NCI-H524 treated with DMSO at 0.1 percent for 48 hours (cell line): Measurements from ENCODE around the gene ADAMTS4.

Experiments
- DNase-seq: peaks from one replicate; lab custom pipeline; 2025; lab: John Stamatoyannopoulos, UW

ADAMTS4 gene

GRCh38 chr1:161172776-161173376 lies 26.0 kb downstream of the ADAMTS4 start:
- no peak for DNase-seq

DNA sequence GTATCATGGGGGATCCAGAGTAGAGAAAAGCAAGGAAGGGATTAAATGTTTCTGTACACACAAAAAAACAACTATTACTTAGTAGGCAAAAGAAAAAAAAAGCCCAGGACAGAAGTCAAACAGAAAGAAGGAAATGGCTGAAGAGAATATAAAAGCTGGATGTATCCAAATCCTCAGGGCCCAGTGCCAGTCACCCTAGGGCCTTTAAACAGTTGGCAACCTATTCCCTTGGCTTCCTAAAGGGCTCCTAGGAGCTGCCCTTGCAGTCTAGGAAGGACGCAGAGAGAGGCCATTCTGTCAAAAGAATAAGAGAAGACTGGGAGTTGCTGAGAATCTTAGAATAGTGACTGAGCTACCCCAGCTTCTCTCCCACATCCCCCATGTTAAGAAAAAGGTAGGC lies 26.5 kb downstream of the ADAMTS4 start:
- no peak for DNase-seq

DNA sequence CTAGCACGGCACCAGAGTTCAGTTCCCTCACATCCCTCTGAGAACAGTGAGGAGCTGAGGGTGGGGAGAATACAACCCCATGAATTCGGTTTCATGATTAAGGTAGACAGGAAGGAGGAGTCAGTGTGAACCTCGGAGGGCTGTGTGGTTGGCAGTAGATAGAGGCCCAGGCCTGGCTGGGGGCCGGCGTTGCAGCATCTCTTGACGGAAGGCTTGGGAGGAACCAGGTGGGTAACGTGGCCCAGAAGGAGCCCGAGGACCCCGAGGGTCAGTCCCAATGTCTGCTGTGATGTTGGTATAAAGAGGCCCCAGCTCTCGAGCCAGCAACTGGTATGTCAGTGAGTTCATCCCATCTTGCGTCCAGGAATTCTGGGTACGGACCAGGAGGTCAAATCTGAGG lies 27.2 kb downstream of the ADAMTS4 start:
- DNase-seq, result no peak

- DNase-seq, result no peak
Measured at GRCh38 chr1:161171191-161171590, 27.7 kb downstream of the ADAMTS4 start.

DNA sequence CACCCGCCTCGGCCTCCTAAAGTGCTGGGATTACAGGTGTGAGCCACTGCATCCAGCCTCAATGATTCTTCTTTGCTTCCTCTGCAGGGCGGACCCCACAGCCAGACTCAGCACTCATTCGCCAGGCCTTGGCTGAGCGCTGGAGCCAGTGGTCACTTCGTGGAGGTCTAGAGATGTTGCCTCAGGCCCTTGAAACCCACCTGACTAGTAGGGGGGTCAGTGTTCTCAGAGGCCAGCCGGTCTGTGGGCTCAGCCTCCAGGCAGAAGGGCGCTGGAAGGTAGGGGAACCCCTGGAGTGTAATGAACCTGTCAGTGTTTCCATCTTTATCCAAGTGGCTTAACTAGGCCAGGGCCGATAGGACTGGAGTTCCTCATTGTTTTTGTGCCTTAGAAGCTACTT lies 29.9 kb downstream of the ADAMTS4 start:
- DNase-seq, result no peak

GRCh38 chr1:161166669-161167548 lies 31.9 kb downstream of the ADAMTS4 start:
- no peak for DNase-seq

DNA sequence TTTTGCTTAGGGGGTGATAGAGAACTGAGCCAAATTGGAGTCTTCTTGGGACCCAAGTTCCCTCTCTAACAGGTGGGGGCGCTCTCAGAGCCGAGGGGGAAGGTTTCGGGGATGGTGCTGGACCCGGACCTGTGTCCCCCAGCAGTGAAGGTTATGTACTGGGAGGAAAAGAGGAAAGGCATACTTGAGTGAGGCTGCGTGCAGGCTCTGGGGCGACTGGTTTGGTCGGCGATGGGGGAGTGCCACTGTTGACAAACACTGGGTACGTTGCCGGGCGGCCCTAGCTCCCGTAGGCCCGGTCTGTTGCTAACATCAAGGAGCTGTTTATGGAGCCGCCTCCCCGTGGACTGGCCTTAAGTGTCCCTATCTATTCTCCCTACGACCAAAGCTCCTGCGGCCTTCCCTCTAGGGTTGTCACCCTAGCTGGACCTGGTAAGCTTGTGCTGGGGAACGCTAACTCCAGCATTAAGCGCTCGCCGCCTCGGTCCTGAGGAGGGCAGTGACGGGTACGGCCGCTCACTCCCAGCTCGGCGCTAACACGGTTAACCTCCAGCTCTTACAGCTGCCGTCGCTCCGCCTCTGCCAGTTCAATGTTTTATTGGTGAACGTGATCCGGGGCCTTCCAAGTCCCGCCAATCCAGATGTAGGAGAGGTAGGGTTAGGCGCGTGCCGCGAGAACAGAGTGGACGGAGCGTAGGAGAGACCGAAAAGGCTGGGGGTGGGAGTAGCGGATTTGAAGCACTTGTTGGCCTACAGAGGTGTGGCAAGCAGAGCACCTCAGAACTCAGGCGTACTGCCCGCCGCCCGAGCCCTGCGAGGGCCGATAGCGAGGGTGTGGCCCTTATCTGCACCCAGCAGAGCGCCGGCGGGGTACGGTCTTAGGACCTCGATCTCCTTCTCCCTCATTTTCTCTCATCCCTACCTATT lies 32.8 kb downstream of the ADAMTS4 start, which contains the start of gene PPOX:
TSS of gene PPOX (plus strand) at position 685 of the 927 bp plus-strand sequence. CDS start 422 bp downstream, outside the sequence.
- peak; percentile 87 for DNase-seq

DNA sequence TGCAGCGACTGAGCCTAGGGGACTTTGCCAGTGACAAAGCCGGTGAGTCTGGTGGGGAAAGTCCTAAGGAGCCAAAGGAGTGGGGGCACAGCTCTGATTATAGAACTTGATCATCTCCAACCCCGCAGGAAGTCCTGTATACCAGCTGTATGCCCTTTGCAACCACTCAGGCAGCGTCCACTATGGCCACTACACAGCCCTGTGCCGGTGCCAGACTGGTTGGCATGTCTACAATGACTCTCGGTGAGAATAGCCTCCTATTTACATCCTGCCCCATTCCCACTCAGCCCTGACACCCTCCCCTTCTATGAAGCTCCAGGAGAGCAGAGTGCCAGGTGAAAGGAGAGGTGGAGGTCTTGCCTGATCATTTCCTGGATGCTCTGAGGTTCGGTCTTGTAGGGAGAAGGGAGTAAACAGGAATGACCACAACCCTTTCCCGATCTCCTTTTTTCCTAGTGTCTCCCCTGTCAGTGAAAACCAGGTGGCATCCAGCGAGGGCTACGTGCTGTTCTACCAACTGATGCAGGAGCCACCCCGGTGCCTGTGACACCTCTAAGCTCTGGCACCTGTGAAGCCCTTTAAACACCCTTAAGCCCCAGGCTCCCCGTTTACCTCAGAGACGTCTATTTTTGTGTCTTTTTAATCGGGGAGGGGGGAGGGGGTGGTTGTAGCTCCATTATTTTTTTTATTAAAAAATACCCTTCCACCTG lies 33.8 kb downstream of the ADAMTS4 start:
- no peak for DNase-seq

DNA sequence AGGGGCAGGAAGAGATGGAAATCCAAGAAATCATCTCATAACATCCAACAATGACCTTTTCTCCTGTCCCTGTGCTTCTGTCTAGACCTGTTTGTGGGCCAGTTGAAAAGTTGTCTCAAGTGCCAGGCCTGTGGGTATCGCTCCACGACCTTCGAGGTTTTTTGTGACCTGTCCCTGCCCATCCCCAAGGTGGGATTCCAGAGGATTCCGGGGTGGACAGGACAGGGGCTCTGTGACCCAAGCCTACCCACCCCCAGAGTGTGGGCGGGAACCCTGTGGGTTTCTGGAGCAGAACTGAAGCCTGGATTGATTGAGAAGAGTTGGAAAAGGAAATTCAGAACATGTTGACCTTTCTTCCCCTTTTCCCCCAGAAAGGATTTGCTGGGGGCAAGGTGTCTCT lies 35.1 kb downstream of the ADAMTS4 start:
- no peak for DNase-seq

DNA sequence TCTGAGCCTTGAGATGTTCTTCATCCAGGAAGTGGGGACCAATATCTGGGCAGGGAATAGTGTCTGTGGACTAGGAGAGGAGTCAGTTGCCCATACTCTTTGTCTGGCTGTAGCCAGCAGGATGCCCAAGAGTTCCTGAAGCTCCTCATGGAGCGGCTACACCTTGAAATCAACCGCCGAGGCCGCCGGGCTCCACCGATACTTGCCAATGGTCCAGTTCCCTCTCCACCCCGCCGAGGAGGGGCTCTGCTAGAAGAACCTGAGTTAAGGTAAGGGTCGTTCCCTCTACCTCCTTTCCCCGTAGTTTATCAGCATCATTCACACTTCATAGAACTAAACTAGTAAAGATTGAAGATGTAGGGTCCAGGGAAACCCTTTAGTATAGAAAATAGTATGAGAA lies 36.0 kb downstream of the ADAMTS4 start:
- no peak for DNase-seq

- no peak for DNase-seq
Measured at GRCh38 chr1:161162052-161162451, 36.8 kb downstream of the ADAMTS4 start.

- DNase-seq, result no peak
Measured at GRCh38 chr1:161161652-161162051, 37.2 kb downstream of the ADAMTS4 start.

DNA sequence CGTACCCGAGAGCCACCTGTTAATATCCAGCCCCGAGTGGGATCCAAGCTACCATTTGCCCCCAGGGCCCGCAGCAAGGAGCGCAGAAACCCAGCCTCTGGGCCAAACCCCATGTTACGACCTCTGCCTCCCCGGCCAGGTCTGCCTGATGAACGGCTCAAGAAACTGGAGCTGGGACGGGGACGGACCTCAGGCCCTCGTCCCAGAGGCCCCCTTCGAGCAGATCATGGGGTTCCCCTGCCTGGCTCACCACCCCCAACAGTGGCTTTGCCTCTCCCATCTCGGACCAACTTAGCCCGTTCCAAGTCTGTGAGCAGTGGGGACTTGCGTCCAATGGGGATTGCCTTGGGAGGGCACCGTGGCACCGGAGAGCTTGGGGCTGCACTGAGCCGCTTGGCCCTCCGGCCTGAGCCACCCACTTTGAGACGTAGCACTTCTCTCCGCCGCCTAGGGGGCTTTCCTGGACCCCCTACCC lies 38.1 kb downstream of the ADAMTS4 start:
- DNase-seq, result no peak

- DNase-seq, result no peak
Measured at GRCh38 chr1:161159913-161160243, 39.0 kb downstream of the ADAMTS4 start.

DNA sequence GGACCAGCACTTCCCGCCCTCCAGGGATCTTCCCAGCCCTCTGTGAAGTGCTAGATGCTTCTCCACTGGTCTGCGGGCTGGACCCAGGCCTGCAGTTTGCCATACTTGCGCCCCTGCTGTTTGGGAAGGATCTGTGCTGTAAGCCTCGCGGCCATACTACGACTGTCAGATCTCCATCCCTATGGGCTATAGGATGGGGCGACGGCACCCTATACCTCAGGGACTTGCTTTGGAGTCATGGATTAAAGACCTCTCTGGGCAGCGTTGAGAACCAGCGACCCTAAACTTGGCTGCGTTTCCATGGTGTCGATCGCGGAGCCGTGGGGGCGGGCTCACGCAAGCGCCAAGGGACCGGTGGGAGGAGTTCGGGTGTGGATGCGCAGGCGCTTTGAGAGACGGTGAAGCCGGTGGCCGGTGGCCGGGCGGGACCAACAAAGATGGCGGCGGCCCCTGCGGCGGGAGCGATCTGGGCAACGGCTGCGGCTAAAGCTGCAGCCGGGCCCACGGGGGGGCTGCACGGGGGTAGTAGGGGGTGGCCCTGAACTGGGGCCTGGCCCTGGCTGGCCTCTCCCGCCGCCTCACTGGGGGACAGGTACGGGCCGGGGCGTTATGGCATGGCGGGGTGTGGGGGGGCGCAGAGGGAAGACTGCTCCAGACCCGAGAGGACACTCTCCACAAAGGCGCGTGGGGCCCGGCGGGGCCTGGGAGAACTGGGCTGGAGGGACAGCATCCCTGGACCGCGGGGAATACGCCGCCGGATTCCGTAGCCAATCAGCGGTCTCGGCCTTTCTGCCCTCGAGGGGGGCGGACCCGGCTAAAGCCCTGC lies 39.6 kb downstream of the ADAMTS4 start, which contains the start of gene USP21:
TSS of gene USP21 (plus strand) at position 414 of the 826 bp plus-strand sequence. CDS start 1,141 bp downstream, outside the sequence.
- DNase-seq, result peak; percentile 49

DNA sequence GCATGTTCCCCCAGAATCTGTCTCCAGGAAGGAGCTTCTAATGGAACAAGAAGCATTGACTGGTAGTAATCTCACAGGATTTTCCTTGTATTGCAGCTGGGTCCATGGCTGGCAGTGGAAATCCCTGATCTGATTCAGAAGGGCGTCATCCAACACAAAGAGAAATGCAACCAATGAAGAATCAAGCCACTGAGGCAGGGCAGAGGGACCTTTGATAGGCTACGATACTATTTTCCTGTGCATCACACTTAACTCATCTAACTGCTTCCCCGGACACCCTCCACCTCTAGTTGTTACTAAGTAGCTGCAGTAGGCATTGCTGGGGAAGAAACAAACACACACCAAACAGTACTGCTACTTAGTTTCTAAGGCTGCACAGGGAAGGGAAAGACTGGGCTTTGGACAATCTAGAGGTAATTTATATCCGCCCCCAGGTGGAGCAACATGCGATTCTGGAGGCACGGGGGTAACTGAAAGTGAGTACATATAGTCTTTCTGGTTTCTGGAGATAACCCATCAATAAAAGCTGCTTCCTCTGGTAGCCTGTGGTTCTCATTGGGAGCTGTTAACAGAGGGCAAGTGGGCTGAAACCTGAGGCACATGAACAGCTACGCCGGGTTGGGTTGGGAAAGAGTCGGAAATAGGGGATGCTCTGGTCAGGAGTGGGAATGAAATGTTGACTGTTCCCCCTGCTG lies 40.4 kb downstream of the ADAMTS4 start:
- no peak for DNase-seq

DNA sequence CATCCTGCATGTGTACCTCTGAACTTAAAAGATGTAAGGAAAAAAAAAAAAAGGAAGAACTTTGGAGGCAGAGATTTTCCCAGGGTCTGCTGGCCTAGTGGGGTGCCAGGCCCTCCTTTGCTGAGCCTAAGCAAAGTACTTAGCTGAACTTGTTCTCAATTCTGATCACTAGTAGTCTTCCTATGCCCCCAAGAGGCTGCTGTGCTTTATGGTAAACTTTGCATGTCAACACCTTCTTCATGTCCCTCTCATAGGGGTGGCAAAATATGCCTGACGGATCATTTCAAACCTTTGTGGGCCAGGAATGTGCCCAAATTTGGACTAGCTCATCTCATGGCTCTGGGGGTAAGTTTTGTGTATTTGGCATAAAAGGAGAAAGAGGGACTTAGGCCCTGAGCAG lies 41.0 kb downstream of the ADAMTS4 start:
- no peak for DNase-seq

DNA sequence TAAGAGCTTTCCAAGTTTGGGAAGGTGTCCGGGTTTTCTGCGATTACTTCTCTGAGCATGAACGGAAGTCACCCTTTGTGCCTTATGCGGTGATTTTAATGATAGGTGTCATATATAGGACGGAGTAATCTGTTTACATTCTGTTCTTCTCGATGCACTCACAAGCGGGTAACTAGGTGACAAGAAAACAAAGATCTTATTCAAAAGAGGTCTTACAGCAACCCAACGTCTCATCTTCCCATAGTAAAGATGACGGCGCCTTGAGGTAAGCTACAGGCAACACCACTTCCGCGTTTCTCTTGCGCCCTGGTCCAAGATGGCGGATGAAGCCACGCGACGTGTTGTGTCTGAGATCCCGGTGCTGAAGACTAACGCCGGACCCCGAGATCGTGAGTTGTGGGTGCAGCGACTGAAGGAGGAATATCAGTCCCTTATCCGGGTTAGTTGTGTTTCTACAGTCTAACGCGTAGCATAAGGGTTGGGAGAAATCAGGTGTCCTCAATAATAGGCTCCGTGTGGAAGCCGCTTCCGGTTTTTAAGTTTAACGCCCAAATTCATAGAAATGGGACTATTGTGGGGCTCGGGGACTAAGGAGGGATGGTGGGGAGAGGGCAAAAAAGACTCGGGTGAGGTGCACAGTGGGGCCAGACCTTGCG lies 45.0 kb downstream of the ADAMTS4 start, which contains the start of gene UFC1:
TSS of gene UFC1 (plus strand) at position 297 of the 656 bp plus-strand sequence. CDS start at position 317, 20 bp downstream.
- DNase-seq, result peak; percentile 53

DNA sequence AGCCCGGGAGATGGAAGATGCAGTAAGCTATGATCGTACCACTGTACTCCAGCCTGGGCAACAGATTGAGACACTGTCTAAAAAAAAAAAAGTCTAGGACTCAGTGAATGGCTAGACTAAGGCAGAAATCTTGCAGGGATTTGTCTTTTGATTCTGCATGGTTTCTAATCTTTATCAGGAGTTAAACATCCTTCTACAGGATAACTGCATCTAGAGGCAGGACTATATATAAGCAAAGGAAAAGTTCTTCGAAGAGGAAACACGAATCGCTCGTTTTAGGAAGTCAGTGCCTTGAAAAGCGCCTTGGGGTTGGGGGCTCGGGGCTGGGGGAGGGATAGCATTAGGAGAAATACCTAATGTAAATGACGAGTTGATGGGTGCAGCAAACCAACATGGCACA lies 45.7 kb downstream of the ADAMTS4 start:
- DNase-seq, result no peak
